Retinal pigment epithelial cell (primary cell): ENCODE results near the gene NKAIN2.
"Not testable (repeated sequence)": the region's sequence is repeated elsewhere in the genome, so short reads cannot be mapped to it uniquely, and the experiment has no call there.

Source experiments
- DNase-seq: peaks from one replicate; pipeline ENCODE4 v3.0.0-alpha.2; 2010; ENCODE audit warnings: low read depth
- H3K4me3 ChIP-seq: 2 replicates; pipeline ENCODE4 v1.5.1; 2011; ENCODE audit warnings: mild to moderate bottlenecking, low read length, control low read depth, moderate library complexity
- CTCF ChIP-seq: conservative IDR thresholded peaks from 2 replicates; pipeline ENCODE4 v1.5.1; 2011; ENCODE audit warnings: low read depth, low read length, control low read depth, inconsistent platforms

Gene NKAIN2

GRCh38 chr6:124234801-124235200 lies 431.1 kb downstream of the NKAIN2 start:
- H3K4me3 ChIP-seq: no peak overlapping the region
- no peak for DNase-seq
- TF ChIP-seq CTCF: no peak

- no peak for TF ChIP-seq CTCF
- no peak for DNase-seq
- H3K4me3 ChIP-seq: no peak overlapping the region
These were observed 434.2 kb downstream of the NKAIN2 start for GRCh38 chr6:124237911-124238310.

GRCh38 chr6:124238408-124238807 lies 434.7 kb downstream of the NKAIN2 start:
- not testable (repeated sequence) for H3K4me3 ChIP-seq, DNase-seq

- no peak overlapping the region for H3K4me3 ChIP-seq
- TF ChIP-seq CTCF: no peak
- no peak for DNase-seq
These were observed 451.4 kb downstream of the NKAIN2 start for GRCh38 chr6:124254941-124255685.

GRCh38 chr6:124260337-124260736 lies 456.7 kb downstream of the NKAIN2 start:
- no peak for DNase-seq
- H3K4me3 ChIP-seq: no peak overlapping the region
- TF ChIP-seq CTCF: no peak

- H3K4me3 ChIP-seq: no peak overlapping the region
- TF ChIP-seq CTCF: no peak
- no peak for DNase-seq
These were observed 466.1 kb downstream of the NKAIN2 start for GRCh38 chr6:124269733-124270132.

GRCh38 chr6:124273701-124274100 lies 470.0 kb downstream of the NKAIN2 start:
- no peak overlapping the region for H3K4me3 ChIP-seq
- no peak for TF ChIP-seq CTCF
- DNase-seq: no peak
